ENCODE data around the gene SAMHD1. TPM values are rescaled to one million over a fixed set of nuclear protein-coding genes. Genes with fewer than 3 reads are reported as not detected.

Gene SAMHD1
- total RNA-seq, 1 donor = 32.6 TPM

GRCh38 chr20:36984257-36984638 is 32.7 kb upstream of the SAMHD1 start:
- Histone ChIP-seq H3K36me3 (ENCODE audit: insufficient read depth, low read length) (no peaks in the 10 kb centered on the region), H3K9me3 (ENCODE audit: low read depth, low read length) (no peaks in the 10 kb centered on the region), H3K4me1 (ENCODE audit: insufficient read depth, low read length) (no peaks in the 10 kb centered on the region), H3K4me3 (ENCODE audit: insufficient read depth, low read length) (no peak overlapping the region), H3K27ac (ENCODE audit: low read depth, low read length) (no peak overlapping the region), H4K20me1 (ENCODE audit: insufficient read depth, low read length) (no peaks in the 10 kb centered on the region), H3K4me2 (ENCODE audit: insufficient read depth, low read length) (no peak overlapping the region), H3K79me2 (ENCODE audit: insufficient read depth, low read length) (no peaks in the 10 kb centered on the region), H2AFZ (ENCODE audit: low read length) (no peak overlapping the region), H3K27me3 (ENCODE audit: insufficient read depth, low read length) (no peaks in the 10 kb centered on the region)
- no peak for TF ChIP-seq CTCF (IDR thresholded peaks at IDR 0.05; ENCODE audit: extremely low read depth, low read depth, low read length)
- no peak for DNase-seq (ENCODE audit: insufficient read length, low spot score, missing footprints)

- no peaks in the 10 kb centered on the region for H3K79me2 ChIP-seq (ENCODE audit: insufficient read depth, low read length)
- H3K4me3 ChIP-seq (ENCODE audit: insufficient read depth, low read length) = no peak overlapping the region
- no peak overlapping the region for H3K27ac ChIP-seq (ENCODE audit: low read depth, low read length)
- no peaks in the 10 kb centered on the region for H3K27me3 ChIP-seq (ENCODE audit: insufficient read depth, low read length)
- no peak overlapping the region for H2AFZ ChIP-seq (ENCODE audit: low read length)
- H3K36me3 ChIP-seq (ENCODE audit: insufficient read depth, low read length) = no peaks in the 10 kb centered on the region
- TF ChIP-seq CTCF (IDR thresholded peaks at IDR 0.05; ENCODE audit: extremely low read depth, low read depth, low read length) = no peak
- no peaks in the 10 kb centered on the region for H4K20me1 ChIP-seq (ENCODE audit: insufficient read depth, low read length)
- DNase-seq (ENCODE audit: insufficient read length, low spot score, missing footprints) = no peak
- no peaks in the 10 kb centered on the region for H3K4me1 ChIP-seq (ENCODE audit: insufficient read depth, low read length)
- no peak overlapping the region for H3K4me2 ChIP-seq (ENCODE audit: insufficient read depth, low read length)
- H3K9me3 ChIP-seq (ENCODE audit: low read depth, low read length) = no peaks in the 10 kb centered on the region
These were observed 23.8 kb upstream of the SAMHD1 start for GRCh38 chr20:36975099-36975818.

- Histone ChIP-seq H4K20me1 (ENCODE audit: insufficient read depth, low read length) (no peaks in the 10 kb centered on the region), H3K4me1 (ENCODE audit: insufficient read depth, low read length) (no peaks in the 10 kb centered on the region), H2AFZ (ENCODE audit: low read length) (no peak overlapping the region), H3K9me3 (ENCODE audit: low read depth, low read length) (no peaks in the 10 kb centered on the region), H3K4me2 (ENCODE audit: insufficient read depth, low read length) (no peak overlapping the region), H3K36me3 (ENCODE audit: insufficient read depth, low read length) (no peaks in the 10 kb centered on the region), H3K27me3 (ENCODE audit: insufficient read depth, low read length) (no peaks in the 10 kb centered on the region), H3K4me3 (ENCODE audit: insufficient read depth, low read length) (no peak overlapping the region), H3K79me2 (ENCODE audit: insufficient read depth, low read length) (no peaks in the 10 kb centered on the region), H3K27ac (ENCODE audit: low read depth, low read length) (no peak overlapping the region)
- TF ChIP-seq CTCF (IDR thresholded peaks at IDR 0.05; ENCODE audit: extremely low read depth, low read depth, low read length) = no peak
- DNase-seq (ENCODE audit: insufficient read length, low spot score, missing footprints) = no peak
These were observed 23.2 kb upstream of the SAMHD1 start for GRCh38 chr20:36974660-36975059.

DNA sequence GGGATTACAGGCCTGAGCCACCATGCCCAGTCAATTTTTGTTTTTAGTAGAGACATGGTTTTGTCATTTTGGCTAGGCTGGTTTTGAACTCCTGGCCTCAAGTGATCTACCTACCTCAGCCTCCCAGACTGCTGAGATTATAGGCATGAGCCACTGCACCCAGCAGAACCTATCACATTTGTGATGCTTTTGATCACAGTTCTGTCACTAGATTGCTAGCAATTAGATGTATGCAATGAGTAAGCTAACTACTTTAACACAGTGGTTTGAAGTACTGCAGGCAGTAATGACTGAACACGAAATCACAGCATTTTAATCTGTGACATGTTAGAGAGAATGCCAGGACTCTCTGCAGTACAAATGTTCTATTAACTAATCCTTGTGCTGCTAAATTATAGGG is 19.6 kb upstream of the SAMHD1 start:
- Histone ChIP-seq H3K9me3 (ENCODE audit: low read depth, low read length) (no peaks in the 10 kb centered on the region), H3K79me2 (ENCODE audit: insufficient read depth, low read length) (no peaks in the 10 kb centered on the region), H4K20me1 (ENCODE audit: insufficient read depth, low read length) (no peaks in the 10 kb centered on the region), H2AFZ (ENCODE audit: low read length) (no peak overlapping the region), H3K36me3 (ENCODE audit: insufficient read depth, low read length) (no peaks in the 10 kb centered on the region), H3K27me3 (ENCODE audit: insufficient read depth, low read length) (no peaks in the 10 kb centered on the region), H3K27ac (ENCODE audit: low read depth, low read length) (no peak overlapping the region), H3K4me3 (ENCODE audit: insufficient read depth, low read length) (no peak overlapping the region), H3K4me1 (ENCODE audit: insufficient read depth, low read length) (no peaks in the 10 kb centered on the region), H3K4me2 (ENCODE audit: insufficient read depth, low read length) (no peak overlapping the region)
- DNase-seq (ENCODE audit: insufficient read length, low spot score, missing footprints) = no peak
- no peak for TF ChIP-seq CTCF (IDR thresholded peaks at IDR 0.05; ENCODE audit: extremely low read depth, low read depth, low read length)

Data from osteoblast (primary cell).